ENCODE results near the gene ORAI1.
"Not testable (repeated sequence)": the region's sequence is repeated elsewhere in the genome, so short reads cannot be mapped to it uniquely, and the experiment has no call there.

The ORAI1 gene

DNA sequence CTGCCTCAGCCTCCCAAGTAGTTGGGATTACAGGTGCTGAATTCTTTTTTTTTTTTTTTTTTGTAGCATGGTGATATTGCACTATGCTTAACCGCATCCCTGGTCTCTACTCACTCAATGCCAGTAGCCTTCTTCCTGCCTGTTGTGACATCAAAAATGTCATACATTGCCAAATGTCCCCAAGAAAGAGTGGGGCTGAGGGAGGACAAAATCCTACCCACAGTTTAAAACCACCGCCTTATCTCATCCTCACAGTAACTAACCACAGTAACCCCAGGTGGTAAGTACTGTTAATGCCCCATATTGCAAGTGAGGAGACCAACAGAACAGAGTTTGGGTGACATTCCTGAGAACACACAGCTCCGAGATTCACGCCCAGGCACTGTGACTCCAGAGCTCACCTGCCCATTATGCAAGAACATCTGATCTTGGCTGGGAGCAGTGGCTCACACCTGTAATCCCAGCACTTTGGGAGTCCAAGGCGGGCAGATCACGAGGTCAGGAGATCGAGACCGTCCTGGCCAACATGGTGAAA, 23.6 kb downstream of the ORAI1 start:
- DNase-seq: no peak

DNA sequence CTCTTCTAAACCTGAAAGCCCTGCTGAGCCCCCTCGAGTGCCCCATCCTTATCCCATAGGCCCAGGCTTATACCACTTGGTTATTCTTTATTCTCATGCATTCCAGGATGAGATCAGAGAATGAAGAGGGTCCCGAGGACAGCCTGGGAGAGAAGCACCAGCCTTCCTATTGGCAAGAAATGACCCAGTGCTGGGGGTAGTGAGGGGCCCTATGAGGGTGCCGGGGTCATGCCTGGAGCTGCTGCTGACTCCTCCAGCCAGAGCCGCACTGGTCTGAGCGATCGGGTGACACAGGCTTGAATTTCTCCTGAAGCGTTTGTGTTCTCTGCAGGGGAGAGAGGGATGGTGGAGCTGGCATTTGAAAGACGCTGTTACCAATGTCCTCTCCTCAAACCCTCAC, 25.0 kb downstream of the ORAI1 start:
- DNase-seq: no peak

DNA sequence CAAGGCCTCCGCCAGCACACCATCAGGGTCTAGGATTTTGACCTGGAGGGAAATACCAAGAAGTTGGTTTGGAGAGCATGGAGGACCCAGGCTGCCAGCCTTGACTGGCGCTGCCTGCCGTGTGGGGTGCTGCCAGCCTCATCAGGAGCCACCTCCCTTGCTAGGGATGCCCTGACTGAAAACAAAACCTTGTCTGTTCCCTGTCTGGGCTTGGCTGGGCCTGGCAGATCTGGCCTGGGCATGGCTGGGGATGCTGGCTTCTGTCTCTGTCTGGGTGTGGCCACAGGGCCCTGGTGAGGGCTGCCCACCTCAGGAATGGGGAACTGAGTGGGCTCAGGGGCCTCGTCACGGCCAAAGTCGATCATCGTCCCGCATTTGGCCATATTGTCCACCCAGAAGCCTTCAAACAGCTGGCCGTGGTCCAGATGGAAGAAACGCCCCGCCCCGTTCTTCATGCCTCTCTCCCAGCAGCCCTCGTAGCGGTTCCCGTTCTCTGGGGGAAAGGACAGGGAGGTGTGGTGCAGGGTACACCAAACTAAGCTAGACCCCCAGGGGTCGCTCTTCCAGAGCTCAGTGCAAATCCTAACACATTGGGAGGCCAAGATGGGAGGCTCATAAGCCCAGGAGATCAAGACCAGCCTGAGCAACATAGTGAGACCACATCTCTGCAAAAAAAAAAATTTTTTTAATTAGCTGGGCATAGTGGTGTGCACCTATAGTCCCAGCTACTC, 26.6 kb downstream of the ORAI1 start:
- DNase-seq: no peak

DNA sequence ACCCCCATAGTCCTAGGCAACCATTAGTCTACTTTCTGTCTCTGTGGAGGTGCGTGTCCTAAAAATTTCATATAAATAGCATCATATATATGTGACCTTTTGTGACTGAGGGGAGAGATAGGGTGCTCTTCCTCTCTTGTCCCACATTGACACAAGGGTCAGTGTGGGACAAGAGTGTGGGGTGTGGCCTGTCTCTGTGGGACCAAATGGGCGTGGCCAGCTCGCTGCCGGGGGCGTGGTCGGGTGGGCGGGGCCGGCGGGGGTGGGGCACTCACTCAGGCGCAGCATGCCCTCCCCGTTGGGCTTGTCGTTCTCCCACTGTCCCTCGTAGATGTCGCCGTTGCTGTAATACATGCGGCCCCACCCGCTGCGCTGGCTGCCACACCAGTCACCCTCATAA, 27.7 kb downstream of the ORAI1 start:
- DNase-seq: no peak

DNA sequence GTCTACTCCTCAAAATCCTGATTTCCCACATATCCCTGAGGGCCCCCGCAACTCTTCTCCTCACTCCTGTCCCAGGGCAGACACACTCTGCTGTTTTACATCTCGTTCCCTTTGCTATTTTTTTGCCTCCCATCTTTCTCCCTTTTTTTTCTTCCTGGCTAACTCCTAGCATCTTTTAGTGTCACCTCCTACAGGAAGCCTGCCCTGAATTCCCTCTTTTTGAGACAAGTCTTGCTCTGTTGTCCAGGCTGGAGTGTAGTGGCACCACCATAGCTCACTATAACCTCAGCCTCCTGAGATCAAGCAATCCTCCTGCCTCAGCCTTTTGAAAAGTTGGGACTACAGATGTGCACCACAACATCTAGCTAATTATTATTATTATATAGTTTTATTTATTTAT, 29.8 kb downstream of the ORAI1 start:
- DNase-seq: no peak

DNA sequence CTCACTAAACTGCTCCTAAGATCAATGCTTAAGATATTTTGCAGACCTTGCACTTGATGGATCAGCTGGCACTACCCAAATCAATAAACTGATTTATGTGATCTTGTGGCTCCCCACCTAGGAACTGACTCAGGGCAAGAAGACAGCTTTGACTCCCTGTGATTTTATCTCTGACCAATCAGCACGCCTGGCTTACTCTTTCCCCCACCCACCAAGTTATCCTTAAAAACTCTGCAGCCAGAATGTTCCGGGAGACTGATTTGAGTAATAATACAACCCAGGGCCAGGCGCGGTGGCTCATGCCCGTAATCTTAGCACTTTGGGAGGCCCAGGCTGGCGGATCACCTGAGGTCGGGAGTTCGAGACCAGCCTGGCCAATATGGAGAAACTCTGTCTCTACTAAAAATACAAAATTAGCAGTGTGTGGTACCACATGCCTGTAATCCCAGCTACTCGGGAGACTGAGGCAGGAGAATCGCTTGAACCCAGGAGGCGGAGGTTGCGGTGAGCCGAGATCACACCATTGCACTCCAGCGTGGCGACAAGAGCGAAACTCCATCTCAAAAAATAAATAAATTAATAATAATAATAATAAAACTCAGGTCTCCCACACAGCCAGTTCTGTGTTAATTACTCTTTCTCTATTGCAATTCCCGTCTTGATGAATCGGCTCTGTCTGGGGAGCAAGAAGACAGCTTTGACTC, 31.1 kb downstream of the ORAI1 start:
- no peak for DNase-seq

DNA sequence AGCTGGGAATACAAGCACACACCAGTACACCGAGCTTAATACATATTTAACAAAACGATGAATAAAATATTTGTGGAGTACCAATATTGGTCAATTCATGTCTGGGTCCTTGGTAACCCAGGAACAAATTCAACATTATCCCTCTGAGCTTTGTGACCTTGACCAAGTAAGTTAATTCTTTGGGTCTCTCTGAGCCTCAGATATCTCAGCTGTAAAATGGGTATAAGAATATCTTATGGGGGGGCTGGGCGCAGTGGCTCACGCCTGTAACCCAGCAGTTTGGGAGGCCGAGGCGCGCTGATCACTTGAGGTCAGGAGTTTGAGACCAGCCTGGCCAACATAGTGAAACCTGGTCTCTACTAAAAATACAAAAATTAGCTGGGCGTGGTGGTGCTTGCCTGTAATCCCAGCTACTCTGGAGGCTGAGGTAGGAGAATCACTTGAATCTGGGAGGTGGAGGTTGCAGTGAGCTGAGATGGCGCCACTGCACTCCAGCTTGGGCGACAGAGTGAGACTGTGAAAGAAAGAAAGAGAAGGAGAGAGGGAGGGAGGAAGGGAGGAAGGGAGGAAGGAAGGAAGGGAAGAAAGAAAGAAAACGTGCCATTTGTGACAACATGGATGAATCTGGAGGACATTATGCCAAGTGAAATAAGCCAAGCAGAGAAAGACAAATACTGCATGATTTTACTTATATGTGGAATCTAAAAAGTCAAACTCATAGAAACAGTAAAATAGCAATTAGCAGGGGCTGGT, 35.2 kb downstream of the ORAI1 start:
- not testable (repeated sequence) for DNase-seq

DNA sequence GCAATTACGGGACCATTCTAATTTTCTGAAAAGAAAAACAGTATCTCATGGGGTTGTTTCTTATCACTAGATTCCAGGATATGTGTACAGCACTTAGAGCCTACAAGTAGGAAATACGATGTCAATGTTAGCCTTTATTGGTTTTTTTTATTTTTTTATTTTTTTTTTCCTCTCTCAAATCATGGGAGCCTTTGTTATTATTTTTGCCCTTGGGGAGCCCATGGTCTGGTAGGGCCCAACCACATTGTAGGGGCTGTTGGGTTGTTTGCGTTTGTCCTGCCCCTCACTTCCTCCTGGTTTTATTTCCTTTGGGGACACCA, 37.2 kb downstream of the ORAI1 start:
- no peak for DNase-seq

DNA sequence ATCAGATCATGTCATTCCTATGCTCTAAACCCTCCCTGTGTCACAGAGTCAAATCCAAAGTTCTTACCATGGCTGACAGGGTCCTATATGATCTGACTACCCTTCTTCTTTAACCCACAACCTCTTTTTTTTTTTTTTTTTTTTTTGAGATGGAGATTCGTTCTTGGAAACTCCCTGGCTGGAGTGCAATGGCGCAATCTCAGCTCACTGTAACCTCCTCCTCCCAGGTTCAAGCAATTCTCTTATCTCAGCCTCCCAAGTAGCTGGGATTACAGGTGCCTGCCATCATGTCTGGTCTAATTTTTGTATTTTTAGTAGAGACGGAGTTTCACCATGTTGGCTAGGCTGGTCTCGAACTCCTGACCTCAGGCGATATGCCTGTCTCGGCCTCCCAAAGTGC, 40.5 kb downstream of the ORAI1 start:
- not testable (repeated sequence) for DNase-seq

DNA sequence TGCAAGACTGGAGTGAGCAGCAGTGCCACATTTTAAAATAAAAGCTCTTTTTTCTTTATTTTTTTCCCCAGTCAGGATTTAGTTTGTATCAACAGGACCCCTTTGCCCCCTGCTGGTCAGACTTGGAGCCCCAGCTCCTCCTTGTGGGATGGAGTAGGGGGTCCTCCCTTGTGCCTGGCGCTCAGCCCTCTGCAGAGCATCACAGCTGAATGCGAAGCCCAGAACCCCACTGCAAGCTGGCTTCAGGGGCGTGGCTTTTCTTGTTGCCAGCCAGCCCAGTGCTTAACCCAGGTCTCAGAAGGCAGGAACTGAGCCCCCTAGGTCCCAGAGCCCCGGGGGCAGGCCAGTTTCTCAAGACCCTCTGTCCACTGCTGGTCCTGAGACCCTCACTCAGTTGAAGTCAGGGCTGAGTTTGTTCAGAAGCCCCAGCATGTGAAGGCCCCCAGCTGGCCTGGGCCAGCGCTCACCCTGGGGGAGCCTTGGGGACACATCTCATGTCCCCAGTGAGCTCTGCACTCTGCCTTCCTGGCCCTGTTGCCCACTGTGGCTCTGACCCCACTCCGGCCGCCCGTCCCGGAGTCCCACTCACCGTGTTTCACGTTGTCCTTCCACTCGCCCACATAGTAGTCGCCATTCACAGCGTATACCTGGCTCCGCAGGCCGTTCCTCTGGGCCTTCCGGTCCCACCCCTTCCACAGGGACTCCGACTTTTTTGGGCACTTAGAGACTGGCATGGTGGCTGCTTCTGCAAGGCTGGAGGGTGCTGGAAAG, 42.6 kb downstream of the ORAI1 start:
- peak; percentile 33 for DNase-seq

DNA sequence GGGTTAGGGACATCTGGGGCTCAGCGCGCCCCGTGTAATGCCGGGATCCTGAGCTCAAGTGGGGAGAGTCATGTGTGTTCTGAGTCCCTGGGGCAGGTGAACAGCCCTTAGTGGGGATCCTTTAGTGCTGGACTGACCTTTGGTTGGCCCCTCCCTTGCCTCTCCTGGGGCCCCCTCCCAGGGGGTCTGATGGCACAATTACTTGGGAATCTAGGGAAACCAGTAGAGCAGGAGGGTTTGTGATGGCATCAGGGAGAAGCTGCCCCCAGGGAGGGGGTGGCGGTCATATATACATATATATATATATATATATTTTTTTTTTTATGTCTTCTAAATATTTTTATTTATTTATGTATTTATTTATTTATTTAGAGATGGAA, 43.2 kb downstream of the ORAI1 start, which contains the start of gene MORN3:
MORN3 (minus strand) TSS at position 134 of the 380 bp plus-strand sequence. CDS start 171 bp downstream, outside the sequence.
- DNase-seq: no peak

DNA sequence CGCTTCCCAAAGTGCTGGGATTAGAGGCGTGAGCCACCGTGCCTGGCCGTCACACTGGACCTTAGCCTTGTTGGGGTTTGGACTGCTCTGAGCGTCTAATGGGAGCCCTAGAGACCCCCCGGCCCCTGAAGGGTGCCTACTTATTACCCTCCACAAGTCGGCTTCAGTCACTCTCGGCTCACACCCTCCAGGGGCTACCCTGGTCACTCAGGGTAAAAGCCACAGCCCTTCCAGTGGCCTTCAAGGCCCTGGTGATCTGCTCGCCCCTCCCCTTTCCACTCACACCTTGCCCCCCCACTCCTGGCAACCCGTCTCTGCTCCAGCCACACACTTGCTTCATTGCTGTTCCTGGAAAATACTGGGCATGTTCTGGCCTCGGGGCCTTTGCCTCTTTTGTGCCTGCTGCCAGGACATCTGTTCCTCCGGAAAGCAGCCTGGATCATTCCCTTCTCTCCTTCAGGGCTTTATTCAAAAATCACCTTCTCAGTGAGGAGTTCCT, 46.7 kb downstream of the ORAI1 start:
- DNase-seq: no peak

DNA sequence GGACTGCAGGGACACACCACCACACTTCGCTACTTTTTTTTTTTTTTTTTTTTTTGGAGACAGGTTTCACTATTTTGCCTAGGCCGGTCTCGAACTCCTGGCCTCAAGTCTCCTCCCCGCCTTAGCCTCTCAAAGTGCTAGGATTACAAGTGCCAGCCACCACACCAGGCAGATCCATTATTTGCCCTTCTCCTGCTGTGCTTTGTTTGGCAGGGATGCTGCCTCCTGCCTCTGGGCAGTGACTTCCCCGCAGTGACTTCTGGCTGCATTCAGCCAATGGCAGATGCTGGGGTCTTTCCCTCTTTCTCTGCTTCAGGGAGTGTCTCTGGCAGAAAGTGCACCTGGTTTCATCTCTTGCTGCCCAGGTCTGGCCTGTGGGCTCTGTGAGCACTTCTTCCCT, 49.9 kb downstream of the ORAI1 start:
- no peak for DNase-seq

DNA sequence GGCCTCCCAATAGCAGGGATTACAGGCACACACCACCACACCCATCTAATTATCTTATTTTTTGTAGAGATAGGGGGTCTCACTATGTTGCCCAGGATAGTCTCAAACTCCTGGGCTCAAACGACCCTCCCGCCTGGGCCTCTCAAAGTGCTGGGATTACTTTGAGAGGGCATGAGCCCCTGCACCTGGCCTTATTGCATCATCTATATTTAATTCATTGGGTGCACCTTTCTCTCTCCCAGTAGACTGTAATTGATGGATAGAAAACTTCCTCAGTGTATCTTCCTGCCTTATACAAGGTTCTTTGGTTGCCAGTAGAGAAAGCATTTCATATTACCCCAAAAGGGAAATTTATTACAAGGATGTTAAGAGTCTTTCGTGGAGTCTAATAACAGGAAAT, 52.0 kb downstream of the ORAI1 start:
- DNase-seq: no peak

DNA sequence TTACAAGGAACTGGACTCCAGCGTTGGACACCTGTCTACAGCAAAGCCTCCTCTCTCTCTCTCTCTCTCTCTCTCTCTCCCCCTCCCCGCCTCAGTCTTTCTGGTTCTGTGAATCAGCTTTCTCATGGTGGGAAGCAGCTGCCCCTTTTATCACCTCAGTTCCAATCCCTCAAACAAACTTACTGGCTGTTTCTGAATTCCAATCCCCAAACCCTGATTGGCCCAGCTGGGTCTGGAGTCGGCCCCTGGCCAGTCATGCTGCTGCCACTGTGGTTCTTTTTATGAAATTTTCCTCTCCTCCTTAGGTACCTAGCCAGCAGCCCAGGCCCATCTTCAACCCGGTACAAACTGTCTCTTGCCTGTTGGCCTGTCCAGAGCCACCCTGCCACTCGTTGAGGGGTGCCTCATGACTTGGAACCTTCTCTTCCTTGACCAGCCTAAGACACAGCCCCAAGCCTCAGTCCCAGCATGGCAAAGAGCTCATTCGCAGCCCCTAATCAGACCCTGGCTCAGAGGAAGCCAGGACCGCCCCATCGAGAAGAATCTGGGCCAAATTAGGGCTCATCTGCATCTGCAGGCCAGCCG, 52.5 kb downstream of the ORAI1 start:
- DNase-seq: no peak

DNA sequence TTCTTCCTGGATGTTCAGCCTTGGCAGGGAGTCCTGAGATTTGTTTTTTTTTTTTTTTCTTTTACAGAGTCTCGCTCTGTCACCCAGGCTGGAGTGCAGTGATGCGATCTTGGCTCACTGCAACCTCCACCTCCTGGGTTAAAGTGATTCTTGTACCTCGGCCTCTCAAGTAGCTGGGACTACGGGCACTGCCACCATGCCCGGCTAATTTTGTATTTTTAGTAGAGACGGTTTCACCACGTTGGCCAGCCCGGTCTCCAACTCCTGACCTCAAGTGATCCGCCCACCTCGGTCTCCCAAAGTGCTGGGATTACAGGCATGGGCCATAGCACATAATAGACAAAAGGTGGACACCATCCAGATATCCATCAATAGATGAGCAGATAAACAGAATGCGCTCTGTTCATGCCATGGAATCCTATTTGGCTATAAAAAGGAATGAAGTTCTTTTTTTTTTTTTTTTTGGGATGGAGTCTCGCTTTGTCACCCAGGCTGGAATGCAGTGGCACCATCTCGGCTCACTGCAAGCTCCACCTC, 53.4 kb downstream of the ORAI1 start:
- DNase-seq: not testable (repeated sequence)

DNA sequence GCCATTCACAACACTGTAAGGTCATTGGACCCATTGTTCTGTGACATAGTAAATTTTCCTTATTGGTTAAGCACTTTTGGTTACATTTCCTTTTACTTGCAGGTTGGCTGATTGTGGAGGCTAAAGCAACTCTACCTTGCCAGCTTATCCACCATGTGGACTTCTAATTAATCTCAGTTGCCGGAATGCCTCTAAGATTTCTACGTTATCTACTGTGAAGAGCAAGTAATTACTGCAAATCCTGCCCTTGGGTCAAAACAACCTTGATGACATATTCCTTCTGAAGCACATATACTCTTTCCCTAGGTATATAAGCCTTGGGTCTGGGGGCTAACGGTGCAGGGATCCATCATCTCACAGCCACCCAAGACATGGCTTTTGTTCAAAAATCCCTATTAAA, 62.6 kb downstream of the ORAI1 start:
- no peak for DNase-seq

DNA sequence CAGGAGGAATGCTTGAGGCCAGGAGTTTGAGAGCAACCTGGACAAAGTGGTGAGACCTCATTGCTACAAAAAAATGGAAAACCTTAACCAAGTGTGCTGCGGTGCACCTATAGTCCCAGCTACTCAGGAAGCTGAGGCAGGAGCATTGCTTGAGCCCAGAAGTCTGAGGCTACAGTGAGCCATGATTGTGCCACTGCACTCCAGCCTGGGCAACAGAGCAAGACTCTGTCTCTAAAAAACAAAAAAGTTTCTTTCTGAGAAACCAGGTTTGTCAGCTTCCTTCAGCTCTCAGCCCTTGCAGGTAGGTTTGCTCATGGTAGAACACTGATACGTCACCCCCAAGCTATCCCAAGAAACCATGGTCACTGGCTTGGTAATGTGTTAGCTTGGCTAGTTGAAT, 63.1 kb downstream of the ORAI1 start:
- no peak for DNase-seq
